Measurements from ENCODE around the gene EPN2.

Gene EPN2

DNA sequence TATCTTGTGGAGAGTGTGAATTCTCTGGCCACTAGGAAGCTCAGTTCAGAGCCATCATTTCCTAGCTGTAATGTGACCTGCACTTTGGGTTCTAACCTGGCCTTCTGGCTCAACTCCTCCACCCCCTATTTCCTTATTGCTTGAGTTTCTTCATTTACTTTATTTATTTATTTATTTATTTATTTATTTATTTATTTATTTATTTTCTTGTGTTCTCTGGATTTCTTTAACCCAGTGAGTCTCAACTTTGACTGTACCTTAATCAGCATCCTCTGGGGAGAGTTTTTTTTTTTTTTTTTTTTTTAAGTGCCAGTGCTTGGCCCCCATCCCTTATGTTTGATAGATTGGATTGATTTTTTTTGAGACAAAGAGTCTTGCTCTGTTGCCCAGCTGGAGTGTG lies 18.1 kb downstream of the EPN2 start:
- Histone ChIP-seq H3K79me2 (ENCODE audit: insufficient read depth, low read length) (no peaks in the 10 kb centered on the region), H3K9me2 (replicated peaks; ENCODE audit: insufficient read depth, low read length) (no peaks in the 10 kb centered on the region)

DNA sequence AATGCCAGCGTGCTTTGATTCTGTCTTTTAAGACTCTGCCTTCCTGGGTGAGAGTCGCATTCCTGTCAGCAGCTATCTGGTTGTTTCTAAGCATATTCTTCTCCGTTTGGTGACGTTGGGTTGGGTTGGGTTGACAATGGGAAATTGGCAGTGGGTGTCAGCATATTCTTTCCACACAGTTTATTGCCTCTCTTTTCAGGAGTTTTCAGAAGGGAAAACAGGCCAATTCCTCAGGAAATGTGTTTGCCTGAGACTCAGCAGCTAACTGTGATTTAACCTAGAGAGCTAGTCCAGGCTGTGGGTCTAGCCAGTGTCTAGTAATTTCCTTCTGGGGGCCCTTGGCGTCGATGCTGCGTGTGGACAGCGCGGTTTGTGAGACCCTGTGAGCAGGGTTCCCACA lies 21.2 kb downstream of the EPN2 start:
- no peaks in the 10 kb centered on the region for H3K27me3 ChIP-seq (ENCODE audit: low read length)
- no peak overlapping the region for H3K9ac ChIP-seq (ENCODE audit: low read length)
- no peaks in the 10 kb centered on the region for H3K79me2 ChIP-seq (ENCODE audit: insufficient read depth, low read length)
- H4K20me1 ChIP-seq (ENCODE audit: low read depth, low read length), result no peaks in the 10 kb centered on the region
- H3K4me2 ChIP-seq (ENCODE audit: low read depth, low read length, poor library complexity, severe bottlenecking), result no peak overlapping the region
- no peak overlapping the region for H2AFZ ChIP-seq (ENCODE audit: low read depth, low read length, severe bottlenecking)
- H3K9me3 ChIP-seq (ENCODE audit: insufficient read depth, low read length), result no peaks in the 10 kb centered on the region
- no peak overlapping the region for H3K27ac ChIP-seq (ENCODE audit: low read depth, low read length)
- H3K36me3 ChIP-seq (ENCODE audit: low read length), result no peaks in the 10 kb centered on the region
- H3F3A ChIP-seq (ENCODE audit: insufficient read depth), result no peaks in the 10 kb centered on the region
- no peaks in the 10 kb centered on the region for H3K9me2 ChIP-seq (replicated peaks; ENCODE audit: insufficient read depth, low read length)
- H3K4me3 ChIP-seq (ENCODE audit: insufficient read depth, low read length, poor library complexity, severe bottlenecking), result no peak overlapping the region
- TF ChIP-seq, protein P1, sequence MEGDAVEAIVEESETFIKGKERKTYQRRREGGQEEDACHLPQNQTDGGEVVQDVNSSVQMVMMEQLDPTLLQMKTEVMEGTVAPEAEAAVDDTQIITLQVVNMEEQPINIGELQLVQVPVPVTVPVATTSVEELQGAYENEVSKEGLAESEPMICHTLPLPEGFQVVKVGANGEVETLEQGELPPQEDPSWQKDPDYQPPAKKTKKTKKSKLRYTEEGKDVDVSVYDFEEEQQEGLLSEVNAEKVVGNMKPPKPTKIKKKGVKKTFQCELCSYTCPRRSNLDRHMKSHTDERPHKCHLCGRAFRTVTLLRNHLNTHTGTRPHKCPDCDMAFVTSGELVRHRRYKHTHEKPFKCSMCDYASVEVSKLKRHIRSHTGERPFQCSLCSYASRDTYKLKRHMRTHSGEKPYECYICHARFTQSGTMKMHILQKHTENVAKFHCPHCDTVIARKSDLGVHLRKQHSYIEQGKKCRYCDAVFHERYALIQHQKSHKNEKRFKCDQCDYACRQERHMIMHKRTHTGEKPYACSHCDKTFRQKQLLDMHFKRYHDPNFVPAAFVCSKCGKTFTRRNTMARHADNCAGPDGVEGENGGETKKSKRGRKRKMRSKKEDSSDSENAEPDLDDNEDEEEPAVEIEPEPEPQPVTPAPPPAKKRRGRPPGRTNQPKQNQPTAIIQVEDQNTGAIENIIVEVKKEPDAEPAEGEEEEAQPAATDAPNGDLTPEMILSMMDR (IDR thresholded peaks at IDR 0.05; ENCODE audit: insufficient read depth, low read length, poor library complexity, severe bottlenecking), result no peak
- TF ChIP-seq EZH2phosphoT487 (conservative IDR thresholded peaks at IDR 0.05; ENCODE audit: low read length), result no peak

More for the DNA sequence above, 18.1 kb downstream of the EPN2 start:
- H3K9me3 ChIP-seq (ENCODE audit: insufficient read depth, low read length), result no peaks in the 10 kb centered on the region
- H2AFZ ChIP-seq (ENCODE audit: low read depth, low read length, severe bottlenecking), result no peak overlapping the region
- no peak overlapping the region for H3K27ac ChIP-seq (ENCODE audit: low read depth, low read length)
- no peak overlapping the region for H3K4me2 ChIP-seq (ENCODE audit: low read depth, low read length, poor library complexity, severe bottlenecking)
- no peaks in the 10 kb centered on the region for H3F3A ChIP-seq (ENCODE audit: insufficient read depth)
- H4K20me1 ChIP-seq (ENCODE audit: low read depth, low read length), result no peaks in the 10 kb centered on the region
- H3K4me3 ChIP-seq (ENCODE audit: insufficient read depth, low read length, poor library complexity, severe bottlenecking), result no peak overlapping the region
- H3K27me3 ChIP-seq (ENCODE audit: low read length), result no peaks in the 10 kb centered on the region
- H3K36me3 ChIP-seq (ENCODE audit: low read length), result no peaks in the 10 kb centered on the region
- TF ChIP-seq EZH2phosphoT487 (conservative IDR thresholded peaks at IDR 0.05; ENCODE audit: low read length), result no peak
- TF ChIP-seq, protein P1 (IDR thresholded peaks at IDR 0.05; ENCODE audit: insufficient read depth, low read length, poor library complexity, severe bottlenecking), result no peak
- no peak overlapping the region for H3K9ac ChIP-seq (ENCODE audit: low read length)

DNA sequence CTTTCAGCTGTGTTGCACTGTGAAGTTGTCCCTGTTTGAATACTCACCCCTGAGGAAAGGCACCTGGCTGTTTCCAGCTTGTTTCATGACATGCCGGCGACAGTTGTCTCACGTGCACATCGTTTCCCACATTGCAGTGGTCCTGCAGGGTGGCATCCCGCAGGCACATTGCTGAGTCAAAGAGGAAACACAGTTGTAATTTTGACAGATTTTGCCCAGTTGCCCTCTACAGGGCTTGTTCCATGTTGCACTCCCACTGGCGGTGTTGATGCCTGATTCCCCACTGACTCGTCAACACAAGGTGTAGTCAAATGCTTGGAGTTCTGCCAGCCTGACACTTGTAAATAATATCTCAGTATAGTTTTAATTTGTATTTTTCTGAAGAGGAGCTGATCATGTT lies 23.8 kb downstream of the EPN2 start:
- H3K9me2 ChIP-seq (replicated peaks; ENCODE audit: insufficient read depth, low read length), result no peaks in the 10 kb centered on the region
- H3K36me3 ChIP-seq (ENCODE audit: low read length), result no peaks in the 10 kb centered on the region
- no peaks in the 10 kb centered on the region for H3K9me3 ChIP-seq (ENCODE audit: insufficient read depth, low read length)
- H4K20me1 ChIP-seq (ENCODE audit: low read depth, low read length), result no peaks in the 10 kb centered on the region
- no peak overlapping the region for H3K9ac ChIP-seq (ENCODE audit: low read length)
- no peaks in the 10 kb centered on the region for H3K79me2 ChIP-seq (ENCODE audit: insufficient read depth, low read length)
- H3K27ac ChIP-seq (ENCODE audit: low read depth, low read length), result no peak overlapping the region
- no peaks in the 10 kb centered on the region for H3K27me3 ChIP-seq (ENCODE audit: low read length)
- H3F3A ChIP-seq (ENCODE audit: insufficient read depth), result no peaks in the 10 kb centered on the region
- no peak overlapping the region for H2AFZ ChIP-seq (ENCODE audit: low read depth, low read length, severe bottlenecking)
- H3K4me2 ChIP-seq (ENCODE audit: low read depth, low read length, poor library complexity, severe bottlenecking), result no peak overlapping the region
- no peak for TF ChIP-seq EZH2phosphoT487 (conservative IDR thresholded peaks at IDR 0.05; ENCODE audit: low read length)
- TF ChIP-seq, protein P1 (IDR thresholded peaks at IDR 0.05; ENCODE audit: insufficient read depth, low read length, poor library complexity, severe bottlenecking), result no peak
- no peak overlapping the region for H3K4me3 ChIP-seq (ENCODE audit: insufficient read depth, low read length, poor library complexity, severe bottlenecking)

Measured in SU-DHL-6 (cell line).